BLaER1 (cell line): Measurements from ENCODE around the gene P3H2.

Experiments
- H3K27ac ChIP-seq: shearing (Covaris generic); formaldehyde crosslinking; 2 replicates; pipeline ENCODE4 v1.8.1; 2022
- H3K27me3 ChIP-seq: shearing (Covaris generic); formaldehyde crosslinking; 2 replicates; pipeline ENCODE4 v1.8.1; 2022
- H3K36me3 ChIP-seq: shearing (Covaris generic); formaldehyde crosslinking; 2 replicates; pipeline ENCODE4 v1.8.1; 2022
- H3K4me1 ChIP-seq: shearing (Covaris generic); formaldehyde crosslinking; 2 replicates; pipeline ENCODE4 v1.8.1; 2022
- H3K4me2 ChIP-seq: shearing (Covaris generic); formaldehyde crosslinking; 2 replicates; pipeline ENCODE4 v1.8.1; 2022
- H3K4me3 ChIP-seq: shearing (Covaris generic); formaldehyde crosslinking; 2 replicates; pipeline ENCODE4 v1.8.1; 2022
- H3K9ac ChIP-seq: shearing (Covaris generic); formaldehyde crosslinking; 2 replicates; pipeline ENCODE4 v1.8.1; 2022
- H3K9me3 ChIP-seq: shearing (Covaris generic); formaldehyde crosslinking; 2 replicates; pipeline ENCODE4 v1.8.1; 2022
- H4K20me1 ChIP-seq: shearing (Covaris generic); formaldehyde crosslinking; 2 replicates; pipeline ENCODE4 v1.8.1; 2022
- Cebpa-rat ChIP-seq: shearing (Covaris generic); IDR thresholded peaks from 2 replicates; pipeline ENCODE4 v1.8.1; 2022

P3H2 gene

GRCh38 chr3:190125436-190126068, 4.9 kb upstream of the P3H2 start:
- no peak overlapping the region for H3K27ac ChIP-seq
- peaks cover 10% of the 10 kb centered on the region for H3K9me3 ChIP-seq
- H3K4me3 ChIP-seq: no peak overlapping the region
- no peak for TF ChIP-seq Cebpa-rat
- no peaks in the 10 kb centered on the region for H3K36me3 ChIP-seq
- no peak overlapping the region for H3K9ac ChIP-seq
- no peaks in the 10 kb centered on the region for H3K27me3 ChIP-seq
- no peaks in the 10 kb centered on the region for H4K20me1 ChIP-seq
- no peaks in the 10 kb centered on the region for H3K4me1 ChIP-seq
- H3K4me2 ChIP-seq: no peak overlapping the region

- H3K27ac ChIP-seq: no peak overlapping the region
- H3K4me1 ChIP-seq: no peaks in the 10 kb centered on the region
Observed at GRCh38 chr3:190124067-190124466, 3.4 kb upstream of the P3H2 start.

GRCh38 chr3:190122198-190122771, 1.6 kb upstream of the P3H2 start:
- Histone ChIP-seq H3K4me2 (no peak overlapping the region), H3K9me3 (peaks cover 17% of the 10 kb centered on the region), H3K4me3 (no peak overlapping the region), H3K36me3 (no peaks in the 10 kb centered on the region), H3K27me3 (no peaks in the 10 kb centered on the region), H4K20me1 (no peaks in the 10 kb centered on the region), H3K27ac (no peak overlapping the region), H3K4me1 (no peaks in the 10 kb centered on the region), H3K9ac (no peak overlapping the region)
- TF ChIP-seq Cebpa-rat: no peak

More at GRCh38 chr3:190124067-190124466, 3.4 kb upstream of the P3H2 start:
- no peaks in the 10 kb centered on the region for H3K27me3 ChIP-seq
- H3K9ac ChIP-seq: no peak overlapping the region
- H3K9me3 ChIP-seq: peaks cover 17% of the 10 kb centered on the region
- no peak for TF ChIP-seq Cebpa-rat
- no peaks in the 10 kb centered on the region for H3K36me3 ChIP-seq
- H3K4me2 ChIP-seq: no peak overlapping the region
- H3K4me3 ChIP-seq: no peak overlapping the region
- H4K20me1 ChIP-seq: no peaks in the 10 kb centered on the region

- H3K36me3 ChIP-seq: no peaks in the 10 kb centered on the region
- H3K4me3 ChIP-seq: no peak overlapping the region
- no peaks in the 10 kb centered on the region for H3K4me1 ChIP-seq
- no peaks in the 10 kb centered on the region for H4K20me1 ChIP-seq
- no peak overlapping the region for H3K27ac ChIP-seq
- H3K9ac ChIP-seq: no peak overlapping the region
- peaks cover 17% of the 10 kb centered on the region for H3K9me3 ChIP-seq
- no peak overlapping the region for H3K4me2 ChIP-seq
- no peak for TF ChIP-seq Cebpa-rat
- no peaks in the 10 kb centered on the region for H3K27me3 ChIP-seq
Observed at GRCh38 chr3:190121383-190121782, 686 bp upstream of the P3H2 start.

- H3K36me3 ChIP-seq: no peaks in the 10 kb centered on the region
- H3K4me2 ChIP-seq: no peak overlapping the region
- H3K9me3 ChIP-seq: peaks cover 17% of the 10 kb centered on the region
- H3K27me3 ChIP-seq: no peaks in the 10 kb centered on the region
- H3K4me1 ChIP-seq: no peaks in the 10 kb centered on the region
- TF ChIP-seq Cebpa-rat: no peak
- H4K20me1 ChIP-seq: no peaks in the 10 kb centered on the region
- no peak overlapping the region for H3K4me3 ChIP-seq
- no peak overlapping the region for H3K9ac ChIP-seq
- no peak overlapping the region for H3K27ac ChIP-seq
Observed at GRCh38 chr3:190121061-190121377, 322 bp upstream of the P3H2 start.

GRCh38 chr3:190119461-190120268, 1.0 kb downstream of the P3H2 start:
- Histone ChIP-seq H3K27me3 (no peaks in the 10 kb centered on the region), H3K36me3 (no peaks in the 10 kb centered on the region), H4K20me1 (no peaks in the 10 kb centered on the region), H3K9ac (no peak overlapping the region), H3K9me3 (peaks cover 17% of the 10 kb centered on the region), H3K27ac (no peak overlapping the region), H3K4me2 (no peak overlapping the region), H3K4me3 (no peak overlapping the region), H3K4me1 (no peaks in the 10 kb centered on the region)
- TF ChIP-seq Cebpa-rat: no peak

GRCh38 chr3:190118438-190118837, 2.3 kb downstream of the P3H2 start:
- TF ChIP-seq Cebpa-rat: no peak
- Histone ChIP-seq H3K4me1 (no peaks in the 10 kb centered on the region), H3K4me3 (no peak overlapping the region), H3K9me3 (peaks cover 17% of the 10 kb centered on the region), H3K4me2 (no peak overlapping the region), H4K20me1 (no peaks in the 10 kb centered on the region), H3K27me3 (no peaks in the 10 kb centered on the region), H3K27ac (no peak overlapping the region), H3K9ac (no peak overlapping the region), H3K36me3 (no peaks in the 10 kb centered on the region)

GRCh38 chr3:190117981-190118380, 2.7 kb downstream of the P3H2 start:
- Histone ChIP-seq H3K4me2 (no peak overlapping the region), H4K20me1 (no peaks in the 10 kb centered on the region), H3K27ac (no peak overlapping the region), H3K36me3 (no peaks in the 10 kb centered on the region), H3K9ac (no peak overlapping the region), H3K9me3 (peaks cover 17% of the 10 kb centered on the region), H3K4me1 (no peaks in the 10 kb centered on the region), H3K4me3 (no peak overlapping the region), H3K27me3 (no peaks in the 10 kb centered on the region)
- no peak for TF ChIP-seq Cebpa-rat

- H3K4me1 ChIP-seq: no peaks in the 10 kb centered on the region
- H3K4me2 ChIP-seq: no peak overlapping the region
- no peak for TF ChIP-seq Cebpa-rat
- peaks cover 17% of the 10 kb centered on the region for H3K9me3 ChIP-seq
- H3K36me3 ChIP-seq: no peaks in the 10 kb centered on the region
- no peak overlapping the region for H3K27ac ChIP-seq
- H4K20me1 ChIP-seq: no peaks in the 10 kb centered on the region
- H3K9ac ChIP-seq: no peak overlapping the region
- no peaks in the 10 kb centered on the region for H3K27me3 ChIP-seq
- no peak overlapping the region for H3K4me3 ChIP-seq
Observed at GRCh38 chr3:190116551-190117067, 4.1 kb downstream of the P3H2 start.

- H3K4me3 ChIP-seq: no peak overlapping the region
- TF ChIP-seq Cebpa-rat: no peak
- no peak overlapping the region for H3K27ac ChIP-seq
Observed at GRCh38 chr3:190110826-190111225, 9.9 kb downstream of the P3H2 start.

More at GRCh38 chr3:190110826-190111225, 9.9 kb downstream of the P3H2 start:
- H3K4me1 ChIP-seq: no peaks in the 10 kb centered on the region
- H4K20me1 ChIP-seq: no peaks in the 10 kb centered on the region
- H3K36me3 ChIP-seq: no peaks in the 10 kb centered on the region
- H3K9ac ChIP-seq: no peak overlapping the region
- no peaks in the 10 kb centered on the region for H3K9me3 ChIP-seq
- H3K27me3 ChIP-seq: no peaks in the 10 kb centered on the region
- no peak overlapping the region for H3K4me2 ChIP-seq
